ENCODE results near the gene KHDC4.

DNA sequence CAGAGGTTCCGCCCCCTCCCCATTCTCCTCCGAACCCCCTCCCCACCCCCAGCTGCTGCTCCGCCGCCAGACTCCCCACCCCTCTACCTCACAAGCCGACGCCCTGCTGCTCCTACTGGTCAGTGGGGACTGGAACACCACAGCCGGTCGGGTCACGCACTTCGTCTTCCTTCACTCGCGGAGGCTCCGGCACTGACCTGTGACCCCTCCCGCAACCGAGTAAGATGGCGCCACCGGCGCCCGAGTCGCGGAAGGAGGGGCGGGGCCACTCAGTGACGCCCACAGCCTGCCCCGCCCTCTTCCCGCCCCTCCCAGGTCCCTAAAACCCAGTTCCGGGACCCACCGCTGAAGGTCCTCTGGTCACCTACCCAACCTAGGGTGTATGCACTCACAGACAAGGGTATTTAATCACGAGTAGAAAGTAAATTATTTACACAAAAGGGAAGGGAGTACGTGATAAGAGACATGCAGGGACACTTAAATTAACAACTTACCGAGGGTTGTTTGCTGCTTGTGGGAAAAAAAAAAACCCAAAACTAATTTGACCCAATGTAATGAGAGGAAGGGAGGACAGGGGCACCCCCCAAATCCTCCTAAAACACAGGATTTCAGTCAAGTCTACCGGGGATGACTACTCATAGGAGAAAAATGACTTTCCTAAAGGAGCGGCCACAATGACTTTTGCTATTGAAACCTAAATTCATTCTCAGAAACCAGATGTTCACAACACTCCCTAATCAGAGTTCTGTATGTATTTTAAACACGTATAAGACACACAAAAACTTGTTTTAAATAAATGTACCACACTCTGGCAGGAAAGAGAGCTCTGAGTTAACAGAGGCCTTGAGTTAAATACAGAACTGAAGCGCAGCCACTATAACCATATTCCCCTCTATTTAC, 22.8 kb downstream of the KHDC4 start, which contains the start of gene RIT1:
- TF ChIP-seq ZNF785 (tag by site-specific recombination; IDR thresholded peaks at IDR 0.05) (no peak), HOXA7 (CRISPR knock-in tag; IDR thresholded peaks at IDR 0.05; ENCODE audit: borderline replicate concordance) (no peak)
- TF ChIP-seq, protein P1, sequence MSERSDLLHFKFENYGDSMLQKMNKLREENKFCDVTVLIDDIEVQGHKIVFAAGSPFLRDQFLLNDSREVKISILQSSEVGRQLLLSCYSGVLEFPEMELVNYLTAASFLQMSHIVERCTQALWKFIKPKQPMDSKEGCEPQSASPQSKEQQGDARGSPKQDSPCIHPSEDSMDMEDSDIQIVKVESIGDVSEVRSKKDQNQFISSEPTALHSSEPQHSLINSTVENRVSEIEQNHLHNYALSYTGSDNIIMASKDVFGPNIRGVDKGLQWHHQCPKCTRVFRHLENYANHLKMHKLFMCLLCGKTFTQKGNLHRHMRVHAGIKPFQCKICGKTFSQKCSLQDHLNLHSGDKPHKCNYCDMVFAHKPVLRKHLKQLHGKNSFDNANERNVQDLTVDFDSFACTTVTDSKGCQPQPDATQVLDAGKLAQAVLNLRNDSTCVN (tag by site-specific recombination; optimal IDR thresholded peaks at IDR 0.05), result no peak

Measured in HEK293 (cell line).